Left renal pelvis (tissue), 4 donors: ENCODE measurements around the gene ZNF792. TPM values are rescaled to one million over a fixed set of nuclear protein-coding genes. Genes with fewer than 3 reads are reported as not detected.
A peak's percentile ranks its signal among the peaks of the same experiment; 100 is the strongest.
"Not testable (repeated sequence)": the region's sequence is repeated elsewhere in the genome, so short reads cannot be mapped to it uniquely, and the experiment has no call there.

Source experiments
- DNase-seq, 4 donors: peaks; one replicate each; pipeline ENCODE4 v3.0.0-alpha.2; 2013; ENCODE audit warnings: low read depth in 4 of 4, low spot score in 3 of 4
- polyA plus RNA-seq, 4 donors: library from polyadenylated mRNA; unstranded; fragments of 120-200 nt; gene quantifications; one replicate each; pipeline ENCODE4 v1.2.1, GENCODE V29; 2013; ENCODE audit not compliant: insufficient read length in 4 of 4

ZNF792 gene
- polyA plus RNA-seq, 4 donors = 5.2 to 7.4 (median 5.9) TPM

GRCh38 chr19:34999498-35000337 is 35.7 kb upstream of the ZNF792 start, which contains the start of gene GRAMD1A:
GRAMD1A (plus strand) TSS chr19:35000323; CDS start chr19:35000479, 156 bp downstream.
- peak in 2 of 4 donors; percentile 80 to 81 for DNase-seq

- DNase-seq = no peak
These were observed 34.9 kb upstream of the ZNF792 start for GRCh38 chr19:34998777-34999497.

- not testable (repeated sequence) for DNase-seq
These were observed 34.2 kb upstream of the ZNF792 start for GRCh38 chr19:34998224-34998623.

GRCh38 chr19:34997071-34997617 is 33.1 kb upstream of the ZNF792 start:
- DNase-seq = no peak

GRCh38 chr19:34995551-34995950 is 31.5 kb upstream of the ZNF792 start:
- DNase-seq = no peak

GRCh38 chr19:34994643-34995541 is 30.9 kb upstream of the ZNF792 start:
- DNase-seq = no peak

GRCh38 chr19:34994286-34994642 is 30.2 kb upstream of the ZNF792 start:
- no peak for DNase-seq

GRCh38 chr19:34992582-34992981 is 28.6 kb upstream of the ZNF792 start:
- not testable (repeated sequence) for DNase-seq

- no peak for DNase-seq
These were observed 27.7 kb upstream of the ZNF792 start for GRCh38 chr19:34991542-34992333.

- no peak for DNase-seq
These were observed 26.7 kb upstream of the ZNF792 start for GRCh38 chr19:34990578-34991192.

GRCh38 chr19:34989298-34989697 is 25.3 kb upstream of the ZNF792 start:
- DNase-seq = no peak

GRCh38 chr19:34988119-34988518 is 24.1 kb upstream of the ZNF792 start:
- no peak for DNase-seq

GRCh38 chr19:34985249-34986022 is 21.4 kb upstream of the ZNF792 start:
- DNase-seq = no peak

GRCh38 chr19:34984287-34984686 is 20.3 kb upstream of the ZNF792 start:
- no peak for DNase-seq

- DNase-seq = no peak
These were observed 19.8 kb upstream of the ZNF792 start for GRCh38 chr19:34983786-34984185.

- no peak for DNase-seq
These were observed 18.2 kb upstream of the ZNF792 start for GRCh38 chr19:34982275-34982674.

- DNase-seq = no peak
These were observed 16.0 kb upstream of the ZNF792 start for GRCh38 chr19:34979819-34980640.

GRCh38 chr19:34976611-34977010 is 12.6 kb upstream of the ZNF792 start:
- DNase-seq = no peak
